H9 (cell line): ENCODE measurements around the gene MLIP. TPM values are rescaled to one million over a fixed set of nuclear protein-coding genes. Genes with fewer than 3 reads are reported as not detected.

Experiments used
- DNase-seq: peaks from one replicate; pipeline ENCODE4 v3.0.0-alpha.2; 2017
- H2AFZ ChIP-seq: one replicate; pipeline ENCODE4 v1.6.1; 2013; ENCODE audit warnings: mild to moderate bottlenecking, low read length, control low read depth, moderate library complexity
- H2AK5ac ChIP-seq: 2 replicates; pipeline ENCODE4 v1.6.1; 2013; ENCODE audit warnings: low read length, control low read depth, mixed read lengths; ENCODE audit not compliant: insufficient read length
- H2BK120ac ChIP-seq: one replicate; pipeline ENCODE4 v1.6.1; 2013; ENCODE audit warnings: low read depth, mild to moderate bottlenecking, low read length, control low read depth, inconsistent platforms; ENCODE audit not compliant: poor library complexity, severe bottlenecking
- H2BK12ac ChIP-seq: 2 replicates; pipeline ENCODE4 v1.6.1; 2013; ENCODE audit warnings: low read length, control low read depth, mixed read lengths, low read depth; ENCODE audit not compliant: insufficient read length
- H2BK15ac ChIP-seq: 2 replicates; pipeline ENCODE4 v1.6.1; 2013; ENCODE audit warnings: low read depth, low read length, control low read depth
- H2BK20ac ChIP-seq: one replicate; pipeline ENCODE4 v1.6.1; 2013; ENCODE audit warnings: low read depth, mild to moderate bottlenecking, low read length, control low read depth, inconsistent platforms; ENCODE audit not compliant: poor library complexity, severe bottlenecking
- H2BK5ac ChIP-seq: 2 replicates; pipeline ENCODE4 v1.6.1; 2013; ENCODE audit warnings: low read length, control low read depth, mixed read lengths; ENCODE audit not compliant: insufficient read length
- H3K14ac ChIP-seq: 2 replicates; pipeline ENCODE4 v1.6.1; 2013; ENCODE audit warnings: low read length, control low read depth; ENCODE audit not compliant: insufficient read depth
- H3K18ac ChIP-seq: 2 replicates; pipeline ENCODE4 v1.6.1; 2013; ENCODE audit warnings: low read depth, mild to moderate bottlenecking, mixed read lengths, low read length, control low read depth; ENCODE audit not compliant: insufficient read length
- H3K23ac ChIP-seq: 2 replicates; pipeline ENCODE4 v1.6.1; 2013; ENCODE audit warnings: low read length, control low read depth, mixed read lengths, low read depth; ENCODE audit not compliant: insufficient read length
- H3K23me2 ChIP-seq: 2 replicates; pipeline ENCODE4 v1.6.1; 2013; ENCODE audit warnings: low read depth, mild to moderate bottlenecking, mixed read lengths, low read length, control low read depth; ENCODE audit not compliant: insufficient read length, poor library complexity, severe bottlenecking
- H3K27ac ChIP-seq: 2 replicates; pipeline ENCODE4 v1.5.1; 2013; ENCODE audit warnings: low read length, control low read depth, mixed read lengths, low read depth; ENCODE audit not compliant: insufficient read length
- H3K27me3 ChIP-seq: 2 replicates; pipeline ENCODE4 v1.6.1; 2013; ENCODE audit warnings: low read length, control low read depth, inconsistent platforms; ENCODE audit not compliant: insufficient read depth
- H3K4ac ChIP-seq: 2 replicates; pipeline ENCODE4 v1.6.1; 2013; ENCODE audit warnings: low read depth, mild to moderate bottlenecking, control low read depth, inconsistent platforms, low read length, moderate library complexity
- H3K4me1 ChIP-seq: 2 replicates; pipeline ENCODE4 v1.6.1; 2013; ENCODE audit warnings: low read length, control low read depth, inconsistent platforms; ENCODE audit not compliant: insufficient read depth
- H3K4me2 ChIP-seq: 2 replicates; pipeline ENCODE4 v1.6.1; 2013; ENCODE audit warnings: low read length, control low read depth, mixed read lengths; ENCODE audit not compliant: insufficient read length, insufficient read depth
- H3K56ac ChIP-seq: 2 replicates; pipeline ENCODE4 v1.6.1; 2013; ENCODE audit warnings: low read depth, mild to moderate bottlenecking, mixed read lengths, low read length, control low read depth; ENCODE audit not compliant: insufficient read length
- H3K79me1 ChIP-seq: 2 replicates; pipeline ENCODE4 v1.6.1; 2013; ENCODE audit warnings: low read depth, mild to moderate bottlenecking, moderate library complexity, low read length, control low read depth, inconsistent platforms; ENCODE audit not compliant: insufficient read depth, poor library complexity, severe bottlenecking
- H3K79me2 ChIP-seq: 2 replicates; pipeline ENCODE4 v1.6.1; 2013; ENCODE audit warnings: low read length, control low read depth, inconsistent platforms; ENCODE audit not compliant: insufficient read depth
- H3K9ac ChIP-seq: 2 replicates; pipeline ENCODE4 v1.6.1; 2013; ENCODE audit warnings: low read length, control low read depth, mixed read lengths; ENCODE audit not compliant: insufficient read length; ENCODE audit errors: extremely low read depth
- H3K9me3 ChIP-seq: one replicate; pipeline ENCODE4 v1.6.1; 2013; ENCODE audit warnings: low read depth, low read length, inconsistent platforms; ENCODE audit not compliant: control insufficient read depth
- H3T11ph ChIP-seq: one replicate; pipeline ENCODE4 v1.6.1; 2013; ENCODE audit warnings: mild to moderate bottlenecking, low read length, control low read depth, inconsistent platforms
- H4K20me1 ChIP-seq: one replicate; pipeline ENCODE4 v1.6.1; 2013; ENCODE audit not compliant: control insufficient read depth, insufficient read length, insufficient read depth
- H4K5ac ChIP-seq: 2 replicates; pipeline ENCODE4 v1.6.1; 2013; ENCODE audit warnings: low read depth, mild to moderate bottlenecking, mixed read lengths, low read length, control low read depth; ENCODE audit not compliant: insufficient read length
- H4K8ac ChIP-seq: replicated peaks from 2 replicates; pipeline ENCODE4 v1.6.1; 2013; ENCODE audit warnings: low read length, control low read depth, mixed read lengths, low read depth; ENCODE audit not compliant: insufficient read length
- H4K91ac ChIP-seq: 2 replicates; pipeline ENCODE4 v1.6.1; 2013; ENCODE audit warnings: low read depth, mild to moderate bottlenecking, moderate library complexity, mixed read lengths, low read length, control low read depth; ENCODE audit not compliant: insufficient read length
- H3K27ac Mint-ChIP-seq, 3 experiments: 2 replicates in 2 of 3; 3 replicates in 1 of 3; pipeline ENCODE4 v1.8.0; 2020 to 2021; ENCODE audit warnings: mixed read lengths in 3 of 3, mild to moderate bottlenecking in 1 of 3, moderate library complexity in 1 of 3
- H3K27me3 Mint-ChIP-seq: 2 replicates; pipeline ENCODE4 v1.8.0; 2021; ENCODE audit warnings: low read depth, mild to moderate bottlenecking, moderate library complexity, mixed read lengths
- H3K36me3 Mint-ChIP-seq, 3 experiments: 2 replicates in 2 of 3; 3 replicates in 1 of 3; pipeline ENCODE4 v1.8.0; 2020 to 2021; ENCODE audit warnings: low read depth in 3 of 3, mixed read lengths in 3 of 3; ENCODE audit not compliant: insufficient read depth in 1 of 3
- H3K4me1 Mint-ChIP-seq, 2 experiments: 2 replicates each; pipeline ENCODE4 v1.8.0; 2020; ENCODE audit warnings: mixed read lengths in 2 of 2
- H3K4me3 Mint-ChIP-seq, 2 experiments: 2 replicates in 1 of 2; 3 replicates in 1 of 2; pipeline ENCODE4 v1.8.0; 2020 to 2021; ENCODE audit warnings: mild to moderate bottlenecking in 2 of 2, mixed read lengths in 2 of 2, moderate library complexity in 1 of 2
- H3K9me3 Mint-ChIP-seq, 2 experiments: 2 replicates in 1 of 2; 3 replicates in 1 of 2; pipeline ENCODE4 v1.8.0; 2020; ENCODE audit warnings: mild to moderate bottlenecking in 2 of 2, mixed read lengths in 2 of 2, moderate library complexity in 1 of 2
- total RNA-seq: library from RNA; stranded (reverse); gene quantifications from 2 replicates; pipeline ENCODE4 v1.2.1, GENCODE V29; 2021
- TF ChIP-seq, protein P1 (sequence below): fragments of 200-600 bp; sonication (generic); conservative IDR thresholded peaks from 3 replicates; pipeline ENCODE4 v1.8.0; 2021; ENCODE audit warnings: antibody characterized with exemption, mild to moderate bottlenecking

The MLIP gene
- total RNA-seq, 1 experiment from 2014 or later, result not detected

DNA sequence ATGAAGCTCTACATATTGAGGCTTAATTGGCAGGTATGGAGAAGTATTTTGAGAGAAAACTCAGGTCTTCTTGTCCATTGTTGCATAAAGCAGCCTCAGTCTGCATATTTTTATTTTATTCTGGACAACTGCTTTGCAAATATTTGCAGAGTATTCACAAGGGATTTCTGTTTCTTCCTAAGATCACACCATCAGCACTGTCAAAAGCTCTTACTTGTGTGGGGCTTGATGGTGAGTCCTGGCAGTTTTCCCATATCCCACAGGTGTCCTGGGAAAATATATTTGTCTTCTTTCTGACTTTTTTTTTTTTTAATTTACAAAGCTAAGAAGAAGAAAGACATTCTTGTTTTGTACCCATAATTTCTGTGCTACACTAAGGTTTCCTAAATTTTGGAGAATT lies 16.9 kb upstream of the MLIP start:
- no peak overlapping the region for H2BK12ac ChIP-seq
- no peaks in the 10 kb centered on the region for H3K4me1 ChIP-seq
- H3K4ac ChIP-seq, result no peak overlapping the region
- H4K20me1 ChIP-seq, result no peaks in the 10 kb centered on the region
- no peaks in the 10 kb centered on the region for H3K9me3 ChIP-seq
- no peak overlapping the region for H2BK20ac ChIP-seq
- no peak overlapping the region for H3T11ph ChIP-seq
- H3K23me2 ChIP-seq, result no peaks in the 10 kb centered on the region
- no peaks in the 10 kb centered on the region for H3K9me3 Mint-ChIP-seq
- H3K27me3 Mint-ChIP-seq, result no peaks in the 10 kb centered on the region
- H3K56ac ChIP-seq, result no peak overlapping the region
- H2BK5ac ChIP-seq, result no peak overlapping the region
- DNase-seq, result no peak
- no peak overlapping the region for H4K8ac ChIP-seq
- H3K79me2 ChIP-seq, result no peaks in the 10 kb centered on the region
- no peak overlapping the region for H3K4me2 ChIP-seq
- H2BK15ac ChIP-seq, result no peak overlapping the region
- H2AK5ac ChIP-seq, result no peak overlapping the region
- no peaks in the 10 kb centered on the region for H3K79me1 ChIP-seq
- H4K91ac ChIP-seq, result no peak overlapping the region
- H3K36me3 Mint-ChIP-seq, result no peaks in the 10 kb centered on the region
- H3K27me3 ChIP-seq, result no peaks in the 10 kb centered on the region
- H2BK120ac ChIP-seq, result no peak overlapping the region
- H3K9ac ChIP-seq, result no peak overlapping the region
- no peak overlapping the region for H2AFZ ChIP-seq
- H4K5ac ChIP-seq, result no peak overlapping the region
- H3K18ac ChIP-seq, result no peak overlapping the region
- no peak overlapping the region for H3K27ac Mint-ChIP-seq
- no peak overlapping the region for H3K23ac ChIP-seq
- TF ChIP-seq, protein P1, sequence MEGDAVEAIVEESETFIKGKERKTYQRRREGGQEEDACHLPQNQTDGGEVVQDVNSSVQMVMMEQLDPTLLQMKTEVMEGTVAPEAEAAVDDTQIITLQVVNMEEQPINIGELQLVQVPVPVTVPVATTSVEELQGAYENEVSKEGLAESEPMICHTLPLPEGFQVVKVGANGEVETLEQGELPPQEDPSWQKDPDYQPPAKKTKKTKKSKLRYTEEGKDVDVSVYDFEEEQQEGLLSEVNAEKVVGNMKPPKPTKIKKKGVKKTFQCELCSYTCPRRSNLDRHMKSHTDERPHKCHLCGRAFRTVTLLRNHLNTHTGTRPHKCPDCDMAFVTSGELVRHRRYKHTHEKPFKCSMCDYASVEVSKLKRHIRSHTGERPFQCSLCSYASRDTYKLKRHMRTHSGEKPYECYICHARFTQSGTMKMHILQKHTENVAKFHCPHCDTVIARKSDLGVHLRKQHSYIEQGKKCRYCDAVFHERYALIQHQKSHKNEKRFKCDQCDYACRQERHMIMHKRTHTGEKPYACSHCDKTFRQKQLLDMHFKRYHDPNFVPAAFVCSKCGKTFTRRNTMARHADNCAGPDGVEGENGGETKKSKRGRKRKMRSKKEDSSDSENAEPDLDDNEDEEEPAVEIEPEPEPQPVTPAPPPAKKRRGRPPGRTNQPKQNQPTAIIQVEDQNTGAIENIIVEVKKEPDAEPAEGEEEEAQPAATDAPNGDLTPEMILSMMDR, result no peak
- no peak overlapping the region for H3K4me3 Mint-ChIP-seq
- no peak overlapping the region for H3K14ac ChIP-seq
- H3K4me1 Mint-ChIP-seq, result no peaks in the 10 kb centered on the region
- no peak overlapping the region for H3K27ac ChIP-seq
